HG02852 (cell line): ENCODE results near the gene UHMK1.
"Not testable (repeated sequence)": the region's sequence is repeated elsewhere in the genome, so short reads cannot be mapped to it uniquely, and the experiment has no call there.

Experiments used
- ATAC-seq: cut with Tn5 transposase; IDR thresholded peaks from one replicate; pipeline ENCODE4 v1.9.1; 2021; ENCODE audit warnings: mild to moderate bottlenecking, moderate library complexity; ENCODE audit not compliant: unreplicated experiment

Gene UHMK1

GRCh38 chr1:162497723-162498495 lies at the start of gene UHMK1:
Gene UHMK1, plus strand, starts transcription at chr1:162497818. Its CDS starts 183 bp downstream, at chr1:162498001.
- ATAC-seq: peak; percentile 97

GRCh38 chr1:162454361-162454760 lies 43.3 kb upstream of the UHMK1 start:
- not testable (repeated sequence) for ATAC-seq

GRCh38 chr1:162456323-162456722 lies 41.3 kb upstream of the UHMK1 start:
- no peak for ATAC-seq

GRCh38 chr1:162458236-162458635 lies 39.4 kb upstream of the UHMK1 start:
- no peak for ATAC-seq

DNA sequence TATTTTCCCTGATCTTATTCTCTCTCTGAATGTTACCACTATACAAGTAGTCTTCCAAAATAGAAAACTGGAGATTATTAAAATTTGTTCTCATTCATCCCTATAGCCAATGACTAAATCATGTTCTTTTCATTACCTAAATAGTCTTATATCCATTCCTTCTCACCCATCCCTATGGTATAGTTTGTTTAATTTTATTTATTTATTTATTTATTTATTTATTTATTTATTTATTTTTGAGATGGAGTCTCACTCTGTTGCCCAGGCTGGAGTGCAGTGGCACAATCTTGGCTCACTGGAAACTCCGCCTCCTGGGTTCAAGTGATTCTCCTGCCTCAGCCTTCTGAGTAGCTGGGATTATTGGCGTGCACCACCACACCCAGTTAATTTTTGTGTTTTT lies 35.2 kb upstream of the UHMK1 start:
- not testable (repeated sequence) for ATAC-seq

DNA sequence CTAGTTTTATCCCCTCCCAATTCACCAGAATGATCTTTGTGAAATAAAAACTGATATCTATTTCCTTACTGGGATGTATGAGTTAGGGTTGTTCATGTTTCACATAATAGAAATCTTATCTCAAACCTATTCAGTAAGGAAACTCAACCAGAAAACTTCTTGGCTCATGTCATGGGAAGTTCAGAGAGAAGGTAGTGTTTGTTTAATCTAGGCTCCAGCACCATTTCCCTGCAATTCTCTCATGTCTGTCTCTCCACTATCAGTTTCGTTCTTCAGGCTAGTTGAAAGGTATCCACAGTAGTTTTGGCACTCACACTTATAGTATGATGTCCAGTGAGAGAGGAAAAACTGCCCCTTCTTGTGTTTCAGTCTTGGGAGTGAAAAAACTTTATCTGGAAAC lies 34.6 kb upstream of the UHMK1 start:
- ATAC-seq: no peak

- no peak for ATAC-seq
Measured at GRCh38 chr1:162466797-162467196, 30.8 kb upstream of the UHMK1 start.

GRCh38 chr1:162470216-162470615 lies 27.4 kb upstream of the UHMK1 start:
- ATAC-seq: no peak

DNA sequence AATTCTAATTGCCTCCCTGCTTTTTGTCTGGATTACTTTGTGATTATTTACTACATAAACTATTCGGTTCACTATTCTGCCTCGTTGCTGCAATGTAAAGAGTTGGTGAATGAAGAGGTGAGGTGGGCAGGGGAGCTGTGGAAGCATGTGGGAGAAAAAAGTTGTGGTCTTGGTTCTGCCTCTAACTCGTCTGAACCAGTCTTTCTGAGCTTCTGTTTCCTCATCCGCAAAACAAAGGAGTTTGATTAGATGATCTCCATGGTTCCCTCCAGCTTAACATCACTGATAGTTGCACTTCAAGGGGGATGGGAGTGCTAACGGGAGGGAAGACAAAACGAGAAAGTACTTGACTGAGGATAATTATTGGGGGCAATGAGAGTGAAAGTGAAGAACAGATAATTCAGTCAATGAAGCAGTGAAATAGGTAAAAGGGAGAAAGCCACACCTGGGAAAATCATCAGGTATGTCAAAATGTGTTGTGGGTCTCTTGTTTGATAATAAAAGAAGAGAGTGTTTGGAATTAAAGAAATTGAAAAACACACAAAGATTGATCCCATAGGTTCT lies 26.2 kb upstream of the UHMK1 start:
- no peak for ATAC-seq

- no peak for ATAC-seq
Measured at GRCh38 chr1:162475089-162475488, 22.5 kb upstream of the UHMK1 start.

DNA sequence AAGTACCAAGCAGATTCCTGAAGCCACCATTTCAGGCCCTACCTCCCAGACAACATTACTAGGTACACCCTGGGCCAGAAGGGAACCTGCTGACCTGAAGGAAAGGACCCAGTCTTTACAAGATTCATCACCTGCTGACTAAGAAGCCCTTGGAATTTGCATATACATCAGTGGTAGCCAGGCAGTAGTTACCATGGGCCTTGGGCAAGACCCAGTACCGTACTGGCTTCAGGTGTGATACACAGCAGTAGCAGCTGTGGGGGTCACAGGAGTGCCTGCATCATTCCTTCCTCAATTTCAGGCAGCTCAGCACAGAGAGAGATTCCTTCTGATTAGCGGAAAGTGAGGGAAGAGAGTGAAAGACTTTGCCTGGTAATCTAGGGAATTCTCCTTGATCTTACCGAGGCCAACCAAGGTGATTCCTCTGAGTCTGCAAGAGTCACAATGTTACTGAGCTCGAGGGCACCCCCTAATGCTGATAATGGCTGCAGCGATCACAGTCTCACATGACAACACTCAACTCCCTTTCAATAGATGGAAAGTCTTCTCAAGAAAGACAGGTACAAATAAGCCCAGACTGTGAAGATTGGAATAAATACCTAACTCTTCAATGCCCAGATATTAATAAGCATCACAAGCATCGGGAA lies 22.0 kb upstream of the UHMK1 start:
- no peak for ATAC-seq

DNA sequence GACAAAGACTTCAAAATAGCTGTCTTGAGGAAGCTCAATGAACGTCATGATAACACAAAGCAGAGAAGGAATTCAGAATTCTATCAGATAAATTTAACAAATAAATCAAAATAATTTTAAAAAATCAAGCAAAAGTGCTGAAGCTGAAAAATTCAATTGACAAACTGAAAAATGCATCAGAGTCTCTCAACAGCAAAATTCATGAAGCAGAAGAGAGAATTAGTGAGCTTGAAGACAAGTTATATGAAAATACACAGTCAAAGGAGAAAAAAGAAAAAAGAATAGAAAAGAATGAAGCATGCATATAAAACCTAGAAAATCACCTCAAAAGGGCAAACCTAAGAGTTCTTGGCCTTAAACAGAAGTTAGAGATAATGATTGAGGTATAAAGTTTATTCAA lies 21.0 kb upstream of the UHMK1 start:
- ATAC-seq: no peak

DNA sequence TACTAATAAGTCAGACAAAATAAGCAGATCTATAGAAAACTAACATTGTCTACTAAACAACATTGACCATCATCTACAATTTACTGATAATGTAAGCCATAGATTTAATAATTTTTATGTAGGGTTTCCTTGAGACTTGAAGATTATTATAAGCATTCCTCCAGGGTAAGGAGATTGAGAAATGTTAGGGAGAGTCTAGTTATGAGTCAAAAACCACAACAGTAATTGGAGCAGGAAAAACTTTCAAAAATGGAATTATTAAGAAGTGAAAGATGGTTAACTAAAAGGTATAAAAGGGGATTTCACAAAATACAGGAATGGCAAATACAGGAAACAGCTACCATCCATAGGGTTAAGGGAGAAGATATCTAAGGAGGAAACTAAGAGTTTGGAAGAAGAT lies 12.4 kb upstream of the UHMK1 start:
- no peak for ATAC-seq

DNA sequence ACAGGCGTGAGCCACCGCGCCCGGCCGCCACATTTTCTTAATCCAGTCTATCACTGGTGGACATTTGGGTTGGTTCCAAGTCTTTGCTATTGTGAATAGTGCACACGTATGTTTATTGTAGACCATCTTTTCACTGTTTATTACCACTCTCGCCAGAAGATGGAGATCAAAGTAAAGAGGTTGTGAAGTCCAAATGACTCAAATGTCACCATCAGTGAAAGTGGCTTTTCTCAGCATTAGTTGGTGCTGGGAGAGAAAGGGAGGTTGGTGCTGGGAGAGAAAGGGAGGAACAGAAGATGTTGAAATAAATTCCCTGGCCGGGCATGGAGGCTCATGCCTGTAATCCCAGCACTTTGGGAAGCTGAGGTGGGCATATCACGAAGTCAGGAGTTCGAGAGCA lies 10.4 kb upstream of the UHMK1 start:
- ATAC-seq: no peak

DNA sequence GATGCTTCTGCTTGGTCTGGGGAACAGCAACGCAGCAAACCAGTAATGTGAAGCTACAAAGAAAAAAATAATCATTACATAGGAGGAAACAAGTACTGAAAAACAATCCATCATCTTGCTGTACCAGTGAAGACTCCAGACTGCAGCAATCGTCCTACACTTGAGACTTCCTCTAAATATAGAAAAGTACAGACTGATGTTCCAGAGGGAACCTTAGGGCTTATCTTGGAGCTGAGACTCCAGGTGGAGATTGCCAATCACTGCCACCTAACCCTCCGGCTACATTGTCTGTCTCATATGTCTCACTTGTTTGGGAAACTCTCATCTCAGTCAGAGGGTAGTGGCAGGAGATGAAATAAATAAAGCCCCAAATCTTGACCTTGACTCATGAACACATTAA lies 9.4 kb upstream of the UHMK1 start:
- ATAC-seq: no peak

DNA sequence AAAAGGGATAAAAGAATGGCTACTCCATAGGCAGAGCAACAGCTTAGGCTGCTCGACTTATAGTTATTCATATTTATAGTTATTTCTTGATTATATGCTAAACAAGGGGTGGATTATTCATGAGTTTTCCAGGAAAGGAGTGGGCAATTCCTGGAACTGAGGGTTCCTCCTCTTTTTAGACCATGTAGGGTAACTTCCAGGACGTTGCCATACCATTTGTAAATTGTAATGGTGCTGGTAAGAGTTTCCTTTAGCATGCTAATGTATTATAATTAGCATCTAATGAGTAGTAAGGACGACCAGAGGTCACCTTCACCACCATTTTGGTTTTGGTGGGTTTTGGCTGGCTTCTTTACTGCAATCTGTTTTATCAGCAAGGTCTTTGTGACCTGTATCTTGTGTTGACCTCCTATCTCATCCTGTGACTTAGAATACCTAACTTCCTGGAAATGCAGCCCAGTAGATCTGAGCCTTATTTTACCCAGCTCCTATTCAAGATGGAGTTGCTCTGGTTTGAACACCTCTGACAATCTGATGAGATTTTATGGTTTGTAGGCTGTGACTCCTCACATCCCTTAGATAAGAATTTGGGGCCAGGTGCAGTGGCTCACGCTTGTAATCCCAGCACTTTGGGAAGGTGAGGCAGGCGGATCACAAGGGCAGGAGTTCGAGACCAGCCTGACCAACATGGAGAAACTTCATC lies 1.9 kb upstream of the UHMK1 start:
- not testable (repeated sequence) for ATAC-seq

DNA sequence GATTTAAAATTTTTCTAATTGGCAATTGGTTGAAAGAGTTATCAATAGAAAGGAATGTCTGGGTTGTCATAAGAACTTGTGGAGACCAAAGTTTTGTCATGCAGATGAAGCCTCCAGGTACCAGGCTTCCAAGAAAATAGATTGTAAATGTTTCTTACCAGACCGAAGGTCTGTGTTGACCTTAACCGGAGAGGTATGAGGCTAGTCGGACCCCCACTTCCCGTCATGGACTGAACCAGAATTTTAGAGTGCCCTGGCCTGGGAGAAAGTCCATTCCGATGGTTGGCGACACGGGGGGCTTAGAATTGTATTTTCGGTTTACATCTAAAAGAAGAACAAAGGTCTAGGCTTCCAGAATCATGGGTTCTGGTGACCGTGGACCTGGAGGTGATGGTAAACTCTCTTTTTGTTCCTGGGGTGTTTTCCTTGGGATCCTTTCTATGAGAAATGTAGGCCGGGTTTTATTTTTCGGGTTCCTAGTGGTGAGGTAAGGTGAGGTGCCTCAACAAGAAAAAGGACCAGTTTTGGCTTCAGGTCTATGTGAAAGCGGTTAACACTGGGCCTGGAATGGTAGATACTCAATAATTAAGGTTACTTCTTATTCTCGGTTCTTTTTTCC lies 405 bp upstream of the UHMK1 start:
- ATAC-seq: no peak

DNA sequence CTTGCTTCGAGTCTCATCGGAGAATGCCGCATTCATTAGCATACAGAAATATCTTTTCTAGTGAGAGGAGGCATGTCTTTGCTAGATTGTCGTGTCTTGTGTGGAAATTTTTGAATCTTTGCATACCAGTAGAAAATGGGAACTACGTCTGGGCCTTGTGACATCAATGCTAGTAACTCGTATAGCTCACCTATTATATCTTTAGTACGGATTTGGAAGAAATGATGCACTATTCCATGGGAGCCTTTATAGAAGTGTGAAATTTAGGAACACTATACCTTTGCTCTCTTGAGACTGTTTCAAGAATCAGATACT lies 835 bp downstream of the UHMK1 start:
- peak; percentile 16 for ATAC-seq

- ATAC-seq: no peak
Measured at GRCh38 chr1:162500805-162501204, 3.2 kb downstream of the UHMK1 start.

DNA sequence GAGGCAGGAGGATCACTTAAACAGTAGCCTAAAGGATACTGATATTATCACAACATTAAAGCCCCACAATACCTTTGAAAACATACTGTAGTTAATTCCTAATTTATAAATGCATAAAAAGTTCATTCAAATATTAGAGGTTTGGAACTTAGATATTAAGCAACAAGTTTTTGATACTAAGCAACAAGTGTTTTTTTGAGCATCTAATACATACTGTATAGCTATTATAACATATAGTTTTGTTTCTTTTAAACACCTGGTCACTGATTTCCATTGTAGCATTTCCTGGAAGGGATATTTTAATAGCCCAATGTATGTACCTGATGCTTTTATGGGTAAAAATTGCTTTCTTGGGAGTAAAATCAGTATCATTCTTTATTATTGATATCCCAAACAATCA lies 4.5 kb downstream of the UHMK1 start:
- no peak for ATAC-seq

DNA sequence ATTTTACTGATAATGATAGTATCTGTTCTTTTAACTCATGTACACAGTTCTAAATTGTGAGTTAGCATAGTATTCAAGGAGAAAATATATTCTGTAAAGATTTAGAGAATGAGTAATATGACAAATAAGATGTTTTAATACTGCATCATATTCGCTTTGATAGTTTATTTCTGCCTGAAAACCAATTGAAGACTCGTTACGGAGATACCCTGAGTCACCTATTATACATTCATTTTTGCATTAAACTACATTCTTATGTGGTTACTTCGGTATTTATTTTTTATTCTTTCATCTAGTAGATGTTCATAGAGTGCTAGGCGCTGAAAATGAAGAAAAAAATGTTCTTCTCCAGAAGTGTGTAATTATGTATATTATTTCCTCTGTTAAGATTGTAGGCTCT lies 5.3 kb downstream of the UHMK1 start:
- no peak for ATAC-seq
